HEK293 (cell line): Measurements from ENCODE around the gene MOCS3.

Experiments used
- CTCF ChIA-PET: fragments of 350-600 bp; formaldehyde crosslinking; extraction: SDS; loops from one replicate; lab custom pipeline; 2021; ENCODE audit warnings: antibody characterized with exemption; lab: Yijun Ruan, JAX
- POLR2A ChIA-PET: fragments of 300-600 bp; formaldehyde crosslinking; extraction: SDS; loops from one replicate; lab custom pipeline; 2020; ENCODE audit warnings: antibody characterized with exemption, inconsistent platforms; lab: Yijun Ruan, JAX
- H3K27ac ChIP-seq: fragments of 200-500 bp; sonication (Bioruptor generic); 2 replicates; pipeline ENCODE4 v1.5.1; 2014; ENCODE audit warnings: low read depth, low read length, control low read depth, inconsistent platforms; ENCODE audit errors: extremely low read depth
- H3K36me3 ChIP-seq, 2 experiments: fragments of 200-500 bp in 1 of 2; sonication (Bioruptor generic) in 1 of 2; 1 replicate in 1 of 2; 2 replicates in 1 of 2; pipeline ENCODE4 v1.5.1; 2014 to 2017; ENCODE audit warnings: inconsistent platforms in 2 of 2, low read length in 2 of 2; ENCODE audit not compliant: control insufficient read depth in 2 of 2, insufficient read depth in 1 of 2
- H3K4me1 ChIP-seq: fragments of 200-500 bp; sonication (Bioruptor generic); 2 replicates; pipeline ENCODE4 v1.5.1; 2014; ENCODE audit warnings: mild to moderate bottlenecking, low read length, inconsistent platforms; ENCODE audit not compliant: control insufficient read depth, insufficient read depth
- H3K4me3 ChIP-seq: 2 replicates; pipeline ENCODE4 v1.5.1; 2011; ENCODE audit warnings: low read depth, mild to moderate bottlenecking, control low read depth, low read length, moderate library complexity
- H3K9me3 ChIP-seq: fragments of 200-500 bp; sonication (Bioruptor generic); 2 replicates; pipeline ENCODE4 v1.5.1; 2014; ENCODE audit warnings: low read depth, low read length, inconsistent platforms; ENCODE audit not compliant: control insufficient read depth, insufficient read depth
- EGR2 ChIP-seq: fragments of 450-650 bp; formaldehyde crosslinking; IDR thresholded peaks from 2 replicates; pipeline ENCODE4 v1.5.1; 2016; ENCODE audit warnings: low read depth, missing biosample characterization, missing genetic modification characterization
- IKZF3 ChIP-seq: fragments of 450-650 bp; IDR thresholded peaks from 2 replicates; pipeline ENCODE4 v1.5.0; 2018; ENCODE audit warnings: missing biosample characterization, mild to moderate bottlenecking, missing genetic modification characterization, moderate library complexity
- MZF1 ChIP-seq: fragments of 450-650 bp; formaldehyde crosslinking; IDR thresholded peaks from 2 replicates; pipeline ENCODE4 v1.5.1; 2017; ENCODE audit warnings: missing biosample characterization, missing genetic modification characterization, borderline replicate concordance
- PRDM1 ChIP-seq: fragments of 450-650 bp; formaldehyde crosslinking; IDR thresholded peaks from 2 replicates; pipeline ENCODE4; 2016; ENCODE audit warnings: missing biosample characterization, missing genetic modification characterization
- SALL2 ChIP-seq: fragments of 450-650 bp; formaldehyde crosslinking; IDR thresholded peaks from 2 replicates; pipeline ENCODE4 v1.5.0; 2017; ENCODE audit warnings: missing biosample characterization, mild to moderate bottlenecking, missing genetic modification characterization, borderline replicate concordance
- SCRT2 ChIP-seq: fragments of 450-650 bp; formaldehyde crosslinking; IDR thresholded peaks from 2 replicates; pipeline ENCODE4 v1.5.1; 2016; ENCODE audit warnings: missing biosample characterization, missing genetic modification characterization
- ZBTB20 ChIP-seq: fragments of 450-650 bp; formaldehyde crosslinking; IDR thresholded peaks from 2 replicates; pipeline ENCODE4 v1.5.1; 2016; ENCODE audit warnings: missing biosample characterization, missing genetic modification characterization
- ZNF10 ChIP-seq: fragments of 450-650 bp; formaldehyde crosslinking; IDR thresholded peaks from 2 replicates; pipeline ENCODE4 v1.5.1; 2017; ENCODE audit warnings: missing biosample characterization, missing genetic modification characterization
- ZNF19 ChIP-seq: fragments of 450-650 bp; formaldehyde crosslinking; IDR thresholded peaks from 2 replicates; pipeline ENCODE4; 2016; ENCODE audit warnings: missing biosample characterization, missing genetic modification characterization, low read depth
- ZNF239 ChIP-seq: fragments of 450-650 bp; formaldehyde crosslinking; IDR thresholded peaks from 2 replicates; pipeline ENCODE4 v1.5.1; 2016; ENCODE audit warnings: missing biosample characterization, missing genetic modification characterization
- ZNF37A ChIP-seq: fragments of 450-650 bp; IDR thresholded peaks from 2 replicates; pipeline ENCODE4 v1.5.1; 2018; ENCODE audit warnings: missing biosample characterization, missing genetic modification characterization
- ZNF416 ChIP-seq: fragments of 450-650 bp; formaldehyde crosslinking; IDR thresholded peaks from 2 replicates; pipeline ENCODE4 v1.5.1; 2016; ENCODE audit warnings: missing biosample characterization, missing genetic modification characterization
- ZNF530 ChIP-seq: fragments of 450-650 bp; formaldehyde crosslinking; IDR thresholded peaks from 2 replicates; pipeline ENCODE4 v1.5.1; 2016; ENCODE audit warnings: low read depth, missing biosample characterization, missing genetic modification characterization
- ZNF600 ChIP-seq: fragments of 450-650 bp; formaldehyde crosslinking; IDR thresholded peaks from 2 replicates; pipeline ENCODE4 v1.5.1; 2016; ENCODE audit warnings: missing biosample characterization, missing genetic modification characterization
- ZNF621 ChIP-seq: fragments of 450-650 bp; formaldehyde crosslinking; IDR thresholded peaks from 2 replicates; pipeline ENCODE4 v1.5.1; 2017; ENCODE audit warnings: missing biosample characterization, missing genetic modification characterization
- ZNF658 ChIP-seq: fragments of 450-650 bp; formaldehyde crosslinking; IDR thresholded peaks from 2 replicates; pipeline ENCODE4; 2016; ENCODE audit warnings: missing biosample characterization, missing genetic modification characterization
- ZNF664 ChIP-seq: fragments of 450-650 bp; formaldehyde crosslinking; IDR thresholded peaks from 2 replicates; pipeline ENCODE4 v1.5.1; 2016; ENCODE audit warnings: missing biosample characterization, missing genetic modification characterization
- ZNF701 ChIP-seq: fragments of 450-650 bp; formaldehyde crosslinking; IDR thresholded peaks from 2 replicates; pipeline ENCODE4 v1.5.1; 2016; ENCODE audit warnings: missing biosample characterization, missing genetic modification characterization
- ZNF777 ChIP-seq: fragments of 450-650 bp; formaldehyde crosslinking; IDR thresholded peaks from 2 replicates; pipeline ENCODE4 v1.5.1; 2017; ENCODE audit warnings: missing biosample characterization, missing genetic modification characterization, borderline replicate concordance
- ZNF791 ChIP-seq: fragments of 450-650 bp; formaldehyde crosslinking; IDR thresholded peaks from 2 replicates; pipeline ENCODE4 v1.5.1; 2016; ENCODE audit warnings: missing biosample characterization, missing genetic modification characterization
- ZXDB ChIP-seq: fragments of 450-650 bp; formaldehyde crosslinking; IDR thresholded peaks from 2 replicates; pipeline ENCODE4 v1.5.1; 2016; ENCODE audit warnings: missing biosample characterization, missing genetic modification characterization
- TF ChIP-seq, protein P1 (sequence below): fragments of 450-650 bp; IDR thresholded peaks from 2 replicates; pipeline ENCODE4 v1.5.1; 2018; ENCODE audit warnings: missing biosample characterization, mild to moderate bottlenecking, missing genetic modification characterization
- TF ChIP-seq, protein P2 (sequence below): fragments of 450-650 bp; formaldehyde crosslinking; IDR thresholded peaks from 2 replicates; pipeline ENCODE4 v1.5.1; 2016; ENCODE audit warnings: missing biosample characterization, missing genetic modification characterization
- TF ChIP-seq, protein P3 (sequence below): fragments of 450-650 bp; IDR thresholded peaks from 2 replicates; pipeline ENCODE4 v1.5.1; 2018; ENCODE audit warnings: missing biosample characterization, missing genetic modification characterization

Gene MOCS3

DNA sequence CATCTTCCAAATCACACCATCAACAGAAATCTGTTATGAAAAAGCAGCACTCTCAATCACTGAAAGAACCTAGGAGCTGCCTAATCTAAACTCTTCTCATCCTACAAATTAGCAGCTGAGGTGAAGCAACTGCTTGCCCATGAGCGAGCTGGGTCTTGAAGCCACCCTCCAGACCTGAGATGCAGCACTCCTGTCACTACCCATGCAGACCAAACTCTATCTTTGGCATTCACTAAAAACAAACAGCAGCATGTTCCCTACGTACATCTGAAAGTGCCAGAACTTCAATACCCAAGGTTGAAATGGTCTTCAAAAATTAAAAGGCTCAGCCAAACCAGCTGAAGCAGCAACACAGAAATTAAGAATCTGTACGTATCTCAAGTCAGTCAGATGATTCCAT, 41.7 kb upstream of the MOCS3 start:
- Histone ChIP-seq H3K9me3 (no peaks in the 10 kb centered on the region), H3K4me1 (peaks cover 46% of the 10 kb centered on the region), H3K36me3 (peaks cover 5 to 59% of the 10 kb centered on the region in 2 experiments), H3K27ac (no peak overlapping the region), H3K4me3 (no peak overlapping the region)
- CTCF ChIA-PET, result interaction anchor here (1.0 to 3.0 kb wide), 3 partner anchors 12 to 22 kb away, joined by 4 to 24 read pairs (median 4); partner anchors contain the start of gene ADNP
- POLR2A ChIA-PET, result interaction anchor here (1.1 kb wide), 2 partner anchors 14 to 99 kb away, joined by 5 read pairs; partner anchors contain the start of gene ADNP
- TF ChIP-seq MZF1 (tag by site-specific recombination) (no peak), PRDM1 (tag by site-specific recombination) (peak; percentile 47; the same call in 1 of the 2 replicates), ZNF600 (peak; percentile 64)

DNA sequence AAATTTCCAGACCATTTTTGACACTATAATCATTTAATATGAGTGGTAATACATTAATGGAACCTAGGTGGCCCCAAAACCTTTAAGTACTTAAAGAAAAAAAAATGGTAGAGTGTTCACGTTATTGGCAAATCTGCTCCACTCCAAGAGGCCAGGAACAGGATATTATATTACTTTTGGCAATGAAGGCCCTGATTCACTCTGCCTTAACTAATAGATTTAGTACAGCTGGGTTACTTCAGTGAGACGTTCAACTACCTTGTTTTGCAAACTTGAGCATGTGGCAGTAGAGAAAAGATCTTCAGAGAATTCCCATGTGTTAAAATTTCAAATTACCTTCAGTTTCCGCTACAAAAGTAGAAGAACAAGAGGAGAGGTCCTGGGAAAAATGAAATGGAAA, 40.2 kb upstream of the MOCS3 start:
- Histone ChIP-seq H3K4me1 (peaks cover 46% of the 10 kb centered on the region), H3K4me3 (no peak overlapping the region), H3K27ac (no peak overlapping the region), H3K9me3 (no peaks in the 10 kb centered on the region), H3K36me3 (peaks cover 1 to 60% of the 10 kb centered on the region in 2 experiments)
- CTCF ChIA-PET, result interaction anchor here (1.0 to 3.6 kb wide), 2 partner anchors 11 to 124 kb away, joined by 3 to 33 read pairs; no protein-coding TSS in a partner anchor
- TF ChIP-seq, protein P1, sequence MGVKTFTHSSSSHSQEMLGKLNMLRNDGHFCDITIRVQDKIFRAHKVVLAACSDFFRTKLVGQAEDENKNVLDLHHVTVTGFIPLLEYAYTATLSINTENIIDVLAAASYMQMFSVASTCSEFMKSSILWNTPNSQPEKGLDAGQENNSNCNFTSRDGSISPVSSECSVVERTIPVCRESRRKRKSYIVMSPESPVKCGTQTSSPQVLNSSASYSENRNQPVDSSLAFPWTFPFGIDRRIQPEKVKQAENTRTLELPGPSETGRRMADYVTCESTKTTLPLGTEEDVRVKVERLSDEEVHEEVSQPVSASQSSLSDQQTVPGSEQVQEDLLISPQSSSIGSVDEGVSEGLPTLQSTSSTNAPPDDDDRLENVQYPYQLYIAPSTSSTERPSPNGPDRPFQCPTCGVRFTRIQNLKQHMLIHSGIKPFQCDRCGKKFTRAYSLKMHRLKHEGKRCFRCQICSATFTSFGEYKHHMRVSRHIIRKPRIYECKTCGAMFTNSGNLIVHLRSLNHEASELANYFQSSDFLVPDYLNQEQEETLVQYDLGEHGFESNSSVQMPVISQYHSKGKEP (tag by site-specific recombination), result no peak
- TF ChIP-seq, protein P2, sequence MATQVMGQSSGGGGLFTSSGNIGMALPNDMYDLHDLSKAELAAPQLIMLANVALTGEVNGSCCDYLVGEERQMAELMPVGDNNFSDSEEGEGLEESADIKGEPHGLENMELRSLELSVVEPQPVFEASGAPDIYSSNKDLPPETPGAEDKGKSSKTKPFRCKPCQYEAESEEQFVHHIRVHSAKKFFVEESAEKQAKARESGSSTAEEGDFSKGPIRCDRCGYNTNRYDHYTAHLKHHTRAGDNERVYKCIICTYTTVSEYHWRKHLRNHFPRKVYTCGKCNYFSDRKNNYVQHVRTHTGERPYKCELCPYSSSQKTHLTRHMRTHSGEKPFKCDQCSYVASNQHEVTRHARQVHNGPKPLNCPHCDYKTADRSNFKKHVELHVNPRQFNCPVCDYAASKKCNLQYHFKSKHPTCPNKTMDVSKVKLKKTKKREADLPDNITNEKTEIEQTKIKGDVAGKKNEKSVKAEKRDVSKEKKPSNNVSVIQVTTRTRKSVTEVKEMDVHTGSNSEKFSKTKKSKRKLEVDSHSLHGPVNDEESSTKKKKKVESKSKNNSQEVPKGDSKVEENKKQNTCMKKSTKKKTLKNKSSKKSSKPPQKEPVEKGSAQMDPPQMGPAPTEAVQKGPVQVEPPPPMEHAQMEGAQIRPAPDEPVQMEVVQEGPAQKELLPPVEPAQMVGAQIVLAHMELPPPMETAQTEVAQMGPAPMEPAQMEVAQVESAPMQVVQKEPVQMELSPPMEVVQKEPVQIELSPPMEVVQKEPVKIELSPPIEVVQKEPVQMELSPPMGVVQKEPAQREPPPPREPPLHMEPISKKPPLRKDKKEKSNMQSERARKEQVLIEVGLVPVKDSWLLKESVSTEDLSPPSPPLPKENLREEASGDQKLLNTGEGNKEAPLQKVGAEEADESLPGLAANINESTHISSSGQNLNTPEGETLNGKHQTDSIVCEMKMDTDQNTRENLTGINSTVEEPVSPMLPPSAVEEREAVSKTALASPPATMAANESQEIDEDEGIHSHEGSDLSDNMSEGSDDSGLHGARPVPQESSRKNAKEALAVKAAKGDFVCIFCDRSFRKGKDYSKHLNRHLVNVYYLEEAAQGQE (tag by site-specific recombination), result no peak
- TF ChIP-seq ZNF658 (tag by site-specific recombination) (no peak), ZNF416 (tag by site-specific recombination) (no peak)
- POLR2A ChIA-PET, result interaction anchor here (1.0 kb wide), 1 partner anchor 13 kb away, joined by 3 read pairs; the partner anchor contains the start of gene ADNP

DNA sequence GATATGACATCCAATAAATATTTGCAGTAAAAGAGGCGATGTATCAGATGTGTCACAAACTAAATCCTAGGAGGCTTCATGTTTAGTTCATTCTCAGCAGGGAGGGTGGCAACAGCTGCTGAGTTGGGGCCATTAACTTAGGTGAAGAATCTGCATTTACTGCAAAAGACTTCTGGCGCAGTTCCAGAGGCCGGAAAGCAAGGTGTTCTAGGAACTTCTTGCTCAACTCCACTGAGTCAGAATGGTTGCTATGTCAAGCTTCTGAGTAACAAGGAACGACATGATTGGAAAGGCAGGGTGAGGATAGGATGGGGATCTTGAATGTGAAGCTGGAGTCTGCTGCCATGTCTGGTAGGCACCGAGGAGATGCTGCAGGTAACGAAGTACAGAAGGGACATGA, 39.1 kb upstream of the MOCS3 start:
- Histone ChIP-seq H3K4me1 (peaks cover 36% of the 10 kb centered on the region), H3K36me3 (peaks cover 4 to 61% of the 10 kb centered on the region in 2 experiments), H3K27ac (no peak overlapping the region), H3K4me3 (no peak overlapping the region), H3K9me3 (no peaks in the 10 kb centered on the region)
- ChIA-PET CTCF (interaction anchor here (3.6 kb wide), 1 partner anchor 10 kb away, joined by 33 read pairs; no protein-coding TSS in a partner anchor), POLR2A (interaction anchor here (0.7 to 2.0 kb wide), 2 partner anchors 12 to 224 kb away, joined by 7 to 20 read pairs; partner anchors contain the start of gene ADNP)
- TF ChIP-seq ZXDB (tag by site-specific recombination) (no peak), ZNF664 (tag by site-specific recombination) (0 out of 2 replicates have a peak, but pooled peaks have one; percentile 10), IKZF3 (tag by site-specific recombination) (no peak), ZNF701 (tag by site-specific recombination) (no peak), SCRT2 (0 out of 2 replicates have a peak, but pooled peaks have one; percentile 17), ZNF530 (tag by site-specific recombination) (no peak), ZNF10 (tag by site-specific recombination) (no peak), SALL2 (tag by site-specific recombination) (no peak), EGR2 (tag by site-specific recombination) (no peak), ZNF791 (no peak), ZNF37A (no peak), ZNF19 (no peak), ZBTB20 (tag by site-specific recombination) (peak; percentile 79), ZNF777 (tag by site-specific recombination) (no peak), ZNF621 (no peak), ZNF239 (tag by site-specific recombination) (no peak)
- TF ChIP-seq, protein P3, sequence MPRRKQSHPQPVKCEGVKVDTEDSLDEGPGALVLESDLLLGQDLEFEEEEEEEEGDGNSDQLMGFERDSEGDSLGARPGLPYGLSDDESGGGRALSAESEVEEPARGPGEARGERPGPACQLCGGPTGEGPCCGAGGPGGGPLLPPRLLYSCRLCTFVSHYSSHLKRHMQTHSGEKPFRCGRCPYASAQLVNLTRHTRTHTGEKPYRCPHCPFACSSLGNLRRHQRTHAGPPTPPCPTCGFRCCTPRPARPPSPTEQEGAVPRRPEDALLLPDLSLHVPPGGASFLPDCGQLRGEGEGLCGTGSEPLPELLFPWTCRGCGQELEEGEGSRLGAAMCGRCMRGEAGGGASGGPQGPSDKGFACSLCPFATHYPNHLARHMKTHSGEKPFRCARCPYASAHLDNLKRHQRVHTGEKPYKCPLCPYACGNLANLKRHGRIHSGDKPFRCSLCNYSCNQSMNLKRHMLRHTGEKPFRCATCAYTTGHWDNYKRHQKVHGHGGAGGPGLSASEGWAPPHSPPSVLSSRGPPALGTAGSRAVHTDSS (tag by site-specific recombination), result no peak
- TF ChIP-seq, protein P1 (tag by site-specific recombination), result peak; percentile 95
